ENCODE results near the gene CNR2.
A peak's percentile ranks its signal among the peaks of the same experiment; 100 is the strongest.
"Not testable (repeated sequence)": the region's sequence is repeated elsewhere in the genome, so short reads cannot be mapped to it uniquely, and the experiment has no call there.

The CNR2 gene

GRCh38 chr1:23913212-23913880 is at the start of gene CNR2:
Gene CNR2 (minus strand): TSS chr1:23913362. CDS start chr1:23875617, 37,745 bp downstream.
- DNase-seq, result no peak

GRCh38 chr1:23960291-23961020 is 47.3 kb upstream of the CNR2 start:
- DNase-seq, result no peak

DNA sequence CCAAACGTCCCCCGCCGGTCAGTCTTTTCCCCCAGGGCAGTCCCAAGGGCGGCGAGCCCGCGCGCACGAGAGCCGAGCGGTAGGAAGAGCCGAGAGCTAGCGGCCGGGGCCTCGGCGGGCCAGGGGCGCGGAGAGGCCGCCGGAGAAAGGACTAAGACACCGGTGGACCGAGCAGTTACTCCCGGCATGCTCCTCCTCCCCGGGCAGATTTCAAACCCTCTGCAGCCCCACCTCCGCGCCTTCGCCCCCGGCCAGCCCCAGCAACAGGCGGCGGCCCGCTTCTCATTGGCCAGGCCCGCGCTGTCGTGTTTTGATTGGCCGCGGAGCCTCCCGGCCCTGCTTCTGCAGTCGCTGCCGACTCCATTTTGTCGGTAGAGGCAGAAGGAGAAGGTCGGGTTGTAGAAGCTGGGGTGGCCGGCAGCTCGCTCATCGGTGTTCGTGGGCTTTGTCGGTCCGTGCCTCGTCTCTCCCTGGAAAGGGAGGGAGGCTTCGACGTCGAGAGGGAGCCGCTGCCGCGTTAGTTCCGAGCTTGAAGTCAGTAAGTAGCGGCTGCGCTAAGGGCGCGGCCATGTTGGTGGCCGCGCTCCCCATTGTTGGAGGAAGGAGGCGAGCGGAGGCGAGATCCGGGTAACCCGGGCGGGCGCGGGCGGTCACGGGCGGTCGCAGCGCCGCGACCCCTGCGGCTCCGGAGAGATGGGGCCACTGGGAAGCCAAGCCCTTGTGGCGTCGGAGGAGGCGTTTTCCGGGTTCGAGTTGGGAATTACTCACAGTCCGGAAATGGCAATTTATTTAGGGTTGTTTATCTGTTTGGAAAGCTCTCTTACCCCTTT is 46.5 kb upstream of the CNR2 start, which contains the start of gene PNRC2:
PNRC2 (plus strand) TSS at position 368 of the 830 bp plus-strand sequence. CDS start 1,630 bp downstream, outside the sequence.
- peak; percentile 96 for DNase-seq

DNA sequence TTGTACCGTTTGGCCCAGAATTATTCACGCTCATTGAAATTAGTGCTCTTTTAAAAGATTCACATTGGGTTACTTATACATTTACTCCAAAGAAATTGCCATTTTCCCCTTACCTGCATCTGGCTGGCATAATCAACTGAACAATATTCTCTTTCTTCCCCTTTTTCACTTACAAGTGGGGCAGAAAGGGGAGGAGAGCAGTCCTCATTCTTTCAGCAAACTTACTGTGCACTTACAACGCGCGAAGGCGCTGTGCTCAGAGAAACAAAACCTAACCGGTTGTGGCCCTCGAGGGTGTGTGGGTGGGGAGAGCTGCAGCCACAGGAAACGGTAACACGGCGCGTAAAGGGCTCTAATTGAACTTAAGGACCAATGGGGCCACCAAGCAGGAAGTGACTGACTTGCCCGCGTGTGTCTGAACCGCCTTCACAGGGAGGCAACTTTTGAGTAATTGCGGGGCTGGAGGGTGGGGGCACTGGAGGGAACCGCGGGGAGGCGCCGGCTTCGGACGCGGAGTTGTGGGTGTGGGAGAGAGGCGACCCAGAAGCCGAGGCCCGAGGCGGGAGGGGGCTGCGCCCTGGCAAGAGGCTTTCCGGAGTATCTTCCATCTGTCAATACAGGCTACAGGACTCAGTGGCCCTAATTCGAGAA is 45.8 kb upstream of the CNR2 start:
- DNase-seq, result peak; percentile 95

GRCh38 chr1:23958040-23958809 is 45.1 kb upstream of the CNR2 start:
- DNase-seq, result not testable (repeated sequence)

DNA sequence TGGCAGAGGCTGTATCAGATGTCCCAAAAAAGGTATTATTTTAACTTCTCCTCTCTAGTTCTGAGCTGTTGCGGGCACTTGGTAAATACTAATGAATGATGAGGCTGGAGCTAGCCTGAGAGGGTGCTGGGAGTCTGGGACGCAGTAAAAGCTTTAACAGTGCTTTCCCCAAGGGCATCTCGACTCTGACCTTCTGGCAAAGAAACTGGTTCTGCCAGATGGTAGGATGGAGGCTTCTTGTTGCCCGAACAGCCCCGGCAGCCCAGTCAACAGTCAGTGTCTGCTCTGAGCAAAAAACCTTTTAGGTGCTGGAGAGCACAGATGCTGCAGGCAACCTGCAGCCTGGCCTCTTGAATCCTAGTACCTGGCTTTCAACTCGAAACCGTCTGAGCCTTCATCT is 43.9 kb upstream of the CNR2 start:
- no peak for DNase-seq

- DNase-seq, result no peak
Observed at GRCh38 chr1:23953020-23953419, 39.9 kb upstream of the CNR2 start.

DNA sequence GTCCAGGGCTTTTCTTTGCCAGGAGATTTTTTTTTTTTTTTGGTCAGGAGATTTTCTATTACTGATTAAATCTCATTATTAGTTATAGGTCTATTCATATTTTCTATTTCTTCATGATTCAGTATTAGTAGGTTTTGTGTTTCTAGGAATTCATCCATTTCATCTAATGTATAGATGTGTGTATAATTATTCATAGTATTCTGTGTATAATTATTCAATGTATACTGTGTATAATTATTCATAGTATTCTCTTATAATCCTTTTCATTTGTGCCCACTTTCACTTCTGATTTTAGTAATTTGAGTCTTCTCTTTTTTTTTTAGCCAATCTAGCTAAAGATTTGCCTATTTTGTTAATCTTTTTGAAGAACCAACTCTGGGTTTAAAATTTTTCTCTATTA is 34.2 kb upstream of the CNR2 start:
- no peak for DNase-seq

DNA sequence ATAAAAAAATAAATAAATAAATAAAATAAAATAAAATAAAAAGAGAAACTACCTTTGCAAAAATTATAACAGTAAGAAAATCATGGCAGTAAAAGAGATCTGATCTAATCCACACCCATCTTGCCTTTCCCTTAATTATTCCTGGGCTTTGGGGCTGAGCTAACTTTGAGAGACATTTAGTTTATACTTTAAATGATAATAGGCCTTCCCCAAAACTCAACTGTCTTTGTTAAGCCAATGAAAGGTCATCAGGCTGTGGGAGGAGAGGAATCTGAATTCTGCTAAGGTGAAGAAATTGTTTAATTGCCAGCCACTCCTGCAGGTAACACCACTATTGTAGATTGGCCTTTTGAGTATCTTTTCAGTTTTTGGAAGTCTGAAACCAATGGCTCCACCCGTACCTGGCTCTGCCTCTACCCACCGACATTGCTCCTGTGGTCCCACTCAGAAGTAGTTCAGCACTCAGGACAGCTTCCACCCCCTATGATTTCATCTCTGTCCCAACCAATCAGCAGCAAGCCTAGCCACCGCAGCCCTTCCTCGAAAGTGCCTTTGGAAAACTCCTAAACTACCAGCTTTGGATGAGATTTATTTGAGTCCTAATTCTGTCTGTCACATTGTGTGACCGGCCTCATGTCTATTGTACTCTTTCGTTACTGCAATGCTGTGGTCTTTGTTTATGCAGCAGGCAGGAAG is 23.5 kb upstream of the CNR2 start:
- DNase-seq, result no peak

DNA sequence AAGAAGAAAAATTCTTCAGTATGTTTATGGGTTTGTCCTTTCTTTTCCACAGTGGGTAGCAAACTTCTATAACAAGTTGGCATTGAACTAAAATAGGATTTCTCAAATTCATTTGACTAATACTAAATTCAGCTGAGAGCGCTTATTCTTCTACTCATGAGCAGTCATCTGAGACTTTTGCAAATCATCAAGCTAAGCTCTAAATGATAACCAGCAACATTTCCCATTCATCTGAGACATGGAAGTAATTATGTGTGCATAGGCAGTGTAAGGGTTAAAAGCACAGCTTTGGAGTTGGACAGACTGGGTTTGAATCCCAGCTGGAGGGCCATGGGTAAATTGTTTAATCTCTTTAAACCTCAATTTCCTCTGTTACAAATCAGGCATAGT is 18.3 kb upstream of the CNR2 start:
- no peak for DNase-seq

GRCh38 chr1:23930861-23931490 is 17.8 kb upstream of the CNR2 start:
- no peak for DNase-seq

DNA sequence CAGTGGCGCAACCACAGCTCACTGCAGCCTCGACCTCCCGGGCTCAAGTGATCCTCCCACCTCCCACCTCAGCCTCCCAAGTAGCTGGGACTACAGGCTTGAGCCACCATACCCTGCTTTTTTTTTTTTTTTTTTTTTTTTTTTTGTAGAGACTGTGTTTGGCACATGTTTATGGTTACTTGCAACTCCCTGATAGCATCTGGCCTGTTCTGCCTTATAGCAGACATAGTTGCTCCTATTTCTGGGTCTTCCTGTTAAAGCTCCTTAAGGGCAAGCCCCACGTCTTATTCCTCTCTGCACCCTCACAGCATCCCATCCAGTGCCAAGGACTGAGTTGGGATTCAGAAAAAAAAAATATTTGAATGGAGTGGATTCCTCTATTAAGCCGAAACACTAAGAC is 17.1 kb upstream of the CNR2 start:
- no peak for DNase-seq

- DNase-seq, result no peak
Observed at GRCh38 chr1:23928789-23929188, 15.6 kb upstream of the CNR2 start.

- DNase-seq, result no peak
Observed at GRCh38 chr1:23927097-23927496, 13.9 kb upstream of the CNR2 start.

- DNase-seq, result no peak
Observed at GRCh38 chr1:23925279-23925678, 12.1 kb upstream of the CNR2 start.

- DNase-seq, result no peak
Observed at GRCh38 chr1:23924601-23925000, 11.4 kb upstream of the CNR2 start.

DNA sequence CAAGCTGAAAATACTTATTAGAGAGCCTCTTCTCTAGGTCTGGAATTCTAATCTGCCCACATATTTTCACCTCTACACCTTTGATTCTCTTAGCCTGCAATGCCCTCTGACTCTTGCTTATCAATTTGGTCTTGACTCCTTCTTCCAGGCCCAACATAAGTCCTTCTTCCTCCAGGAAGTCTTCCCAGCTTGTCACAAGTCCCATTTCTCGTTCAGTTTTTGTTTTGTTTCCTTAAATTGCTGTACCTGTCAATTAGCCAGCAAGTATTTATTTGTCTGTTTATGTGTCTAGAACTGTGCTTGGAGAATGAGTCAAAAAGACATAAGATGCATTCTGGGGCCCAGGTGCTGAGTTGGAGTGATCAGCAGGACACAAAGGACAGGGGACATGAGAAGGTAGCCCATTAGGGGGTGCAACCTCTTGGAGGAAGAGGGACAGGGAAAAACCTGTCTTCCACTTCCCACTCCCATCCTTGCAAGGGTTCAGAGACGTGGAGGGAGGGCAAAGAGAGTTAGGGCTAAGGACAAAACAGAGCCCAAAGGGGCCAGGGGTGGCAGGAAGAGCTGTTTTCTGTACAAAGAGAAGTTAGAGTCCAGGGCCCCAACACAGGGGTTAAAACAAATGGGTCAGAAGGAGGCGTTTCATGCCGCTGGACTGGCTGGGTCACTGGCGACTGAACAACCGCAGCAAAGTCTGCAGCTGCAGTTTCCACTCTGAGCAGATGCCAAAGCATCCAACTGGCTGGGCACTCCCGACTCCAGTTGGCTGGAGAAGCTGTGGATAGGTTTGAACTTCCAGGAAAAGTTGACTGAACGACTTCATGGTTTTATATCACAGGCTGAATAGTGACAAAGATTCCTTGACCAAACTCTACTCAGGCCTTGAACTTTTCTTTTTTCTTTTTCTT is 10.7 kb upstream of the CNR2 start:
- no peak for DNase-seq

GRCh38 chr1:23922321-23922943 is 9.3 kb upstream of the CNR2 start:
- DNase-seq, result no peak

Data from NCI-H1105 (cell line).